SK-N-MC (cell line): Measurements from ENCODE around the gene GSKIP.
"Not testable (repeated sequence)": the region's sequence is repeated elsewhere in the genome, so short reads cannot be mapped to it uniquely, and the experiment has no call there.

ENCODE experiments used
- DNase-seq: peaks from one replicate; pipeline ENCODE4 v3.0.0-alpha.2; 2011; ENCODE audit warnings: low read depth, low spot score
- H3K27ac ChIP-seq: fragments of 200-600 bp; sonication (generic); 2 replicates; pipeline ENCODE4 v1.5.1; 2016; ENCODE audit warnings: mixed run types
- H3K36me3 ChIP-seq: fragments of 200-600 bp; sonication (generic); 2 replicates; pipeline ENCODE4 v1.6.1; 2017; ENCODE audit warnings: antibody characterized with exemption, low read length, mixed read lengths; ENCODE audit not compliant: insufficient read depth
- H3K4me3 ChIP-seq: fragments of 200-600 bp; sonication (generic); 2 replicates; pipeline ENCODE4 v1.5.1; 2016
- H3K9ac ChIP-seq: fragments of 200-600 bp; sonication (generic); 2 replicates; pipeline ENCODE4 v1.8.0; 2017; ENCODE audit warnings: mixed run types, mixed read lengths; ENCODE audit not compliant: insufficient read length
- H3K9me3 ChIP-seq: fragments of 200-600 bp; sonication (generic); 2 replicates; pipeline ENCODE4 v1.6.1; 2017; ENCODE audit warnings: low read depth, mild to moderate bottlenecking, antibody characterized with exemption, low read length, moderate library complexity, mixed read lengths
- EZH2 ChIP-seq: fragments of 200-600 bp; sonication (generic); IDR thresholded peaks from one replicate; pipeline ENCODE4 v1.6.1; 2017; ENCODE audit warnings: antibody characterized with exemption
- FOXP2 ChIP-seq: optimal IDR thresholded peaks from 2 replicates; pipeline ENCODE3; 2011; ENCODE audit warnings: mild to moderate bottlenecking, moderate library complexity; ENCODE audit not compliant: insufficient read depth; ENCODE audit errors: extremely low read length, control extremely low read depth
- POLR2AphosphoS5 ChIP-seq: IDR thresholded peaks from 2 replicates; pipeline ENCODE4 v1.6.1; 2012; ENCODE audit warnings: mild to moderate bottlenecking, low read depth, low read length, borderline replicate concordance

The GSKIP gene, protein sequence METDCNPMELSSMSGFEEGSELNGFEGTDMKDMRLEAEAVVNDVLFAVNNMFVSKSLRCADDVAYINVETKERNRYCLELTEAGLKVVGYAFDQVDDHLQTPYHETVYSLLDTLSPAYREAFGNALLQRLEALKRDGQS

DNA sequence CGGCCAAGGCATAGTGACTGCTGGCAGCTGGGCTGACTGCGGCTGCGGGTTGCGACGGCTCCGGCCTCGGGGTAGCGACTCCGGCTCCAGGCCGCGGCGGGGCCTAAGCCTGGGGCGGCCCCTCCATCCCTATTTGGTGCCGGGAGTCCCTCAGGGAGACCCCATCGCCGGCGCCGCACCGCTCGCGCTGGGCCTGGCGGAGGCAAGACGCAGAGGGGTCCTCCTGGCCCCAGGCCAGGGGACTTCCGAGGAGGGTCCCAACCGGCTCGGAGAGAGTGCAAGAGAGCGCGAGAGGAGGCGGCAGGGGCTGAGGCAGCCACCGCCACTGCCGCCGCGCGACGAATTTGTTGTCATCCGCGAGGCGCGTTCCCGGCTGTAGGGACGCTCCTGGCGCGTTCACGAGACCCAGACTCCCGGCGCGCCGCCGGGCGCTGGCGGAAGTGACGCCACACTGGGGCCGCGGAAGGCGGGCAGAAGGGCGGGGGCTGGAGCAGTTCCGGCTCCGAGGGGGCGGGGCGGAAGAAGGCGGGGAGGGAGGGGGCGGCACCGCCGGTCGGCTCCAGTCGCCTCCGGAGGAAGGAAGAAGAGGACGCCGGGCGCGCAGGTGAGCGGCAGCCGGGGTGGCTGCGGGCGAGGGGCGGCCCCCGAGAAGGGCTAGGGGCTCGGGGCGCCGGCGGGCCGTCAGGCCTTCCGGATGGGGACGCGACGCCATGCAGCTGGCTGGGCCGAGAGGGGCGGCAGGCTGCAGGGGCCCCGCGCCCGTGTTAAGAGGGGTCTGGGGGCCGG is at the start of gene GSKIP, which contains the start of gene ATG2B:
GSKIP (plus strand) TSS at position 562 of the 786 bp plus-strand sequence. CDS start 18,722 bp downstream, outside the sequence.
ATG2B (minus strand) TSS at position 377 of the 786 bp plus-strand sequence; CDS start at position 12, 365 bp downstream.
- Histone ChIP-seq H3K27ac (no peak within 1 kb of the TSS), H3K9ac (peak within 1 kb of the TSS; percentile 85), H3K36me3 (no peaks in the 10 kb centered on the region), H3K4me3 (peak within 1 kb of the TSS; percentile 82), H3K9me3 (no peaks in the 10 kb centered on the region)
- no peak for TF ChIP-seq FOXP2
- TF ChIP-seq POLR2AphosphoS5: peak; percentile 78
- DNase-seq: peak; percentile 18

DNA sequence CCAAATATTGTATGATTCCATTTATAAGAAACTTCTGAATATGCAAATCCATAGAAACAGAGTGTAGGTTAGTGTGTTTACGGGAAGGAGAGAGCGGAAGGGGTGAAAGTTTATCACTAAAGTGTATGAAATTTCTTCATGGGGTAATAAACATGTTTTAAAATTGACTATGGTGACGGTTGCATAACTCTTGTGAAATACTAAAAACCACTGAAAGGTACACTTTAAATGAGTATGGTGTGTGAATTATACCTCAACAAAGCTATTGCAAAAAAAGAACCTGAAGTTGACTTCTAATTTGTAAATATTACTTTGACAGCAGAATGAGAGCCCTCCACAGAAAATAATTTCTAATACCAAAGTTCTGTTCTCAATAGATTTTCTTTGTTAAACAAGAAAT is 47.2 kb upstream of the GSKIP start:
- Histone ChIP-seq H3K36me3 (peaks cover 41% of the 10 kb centered on the region), H3K27ac (no peak overlapping the region), H3K9ac (no peak overlapping the region), H3K4me3 (no peak overlapping the region), H3K9me3 (no peaks in the 10 kb centered on the region)
- DNase-seq: no peak
- no peak for TF ChIP-seq POLR2AphosphoS5
- no peak for TF ChIP-seq EZH2
- TF ChIP-seq FOXP2: no peak

DNA sequence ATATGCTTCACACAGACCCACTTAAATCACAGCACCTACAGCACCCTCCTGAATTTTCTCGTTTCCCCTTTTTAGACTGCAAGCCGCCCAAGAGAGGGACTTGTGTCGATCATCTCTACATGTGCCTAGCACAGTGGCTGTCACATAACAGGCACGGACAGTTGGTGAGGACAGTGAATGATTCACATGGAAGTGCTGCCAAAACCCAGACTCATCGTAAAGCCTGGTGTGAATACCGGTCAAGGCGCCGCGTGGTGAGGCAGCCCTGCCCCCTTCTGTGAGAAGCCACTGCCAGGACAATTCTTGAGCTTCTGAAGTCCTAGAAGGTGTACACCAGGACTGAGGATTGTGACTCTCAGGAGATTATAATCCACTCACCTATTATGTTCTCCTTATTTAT is 44.5 kb upstream of the GSKIP start:
- no peak overlapping the region for H3K4me3 ChIP-seq
- H3K27ac ChIP-seq: no peak overlapping the region
- DNase-seq: no peak
- H3K9me3 ChIP-seq: no peaks in the 10 kb centered on the region
- no peak overlapping the region for H3K9ac ChIP-seq
- TF ChIP-seq POLR2AphosphoS5 (no peak), FOXP2 (no peak), EZH2 (no peak)
- peaks cover 35% of the 10 kb centered on the region for H3K36me3 ChIP-seq

DNA sequence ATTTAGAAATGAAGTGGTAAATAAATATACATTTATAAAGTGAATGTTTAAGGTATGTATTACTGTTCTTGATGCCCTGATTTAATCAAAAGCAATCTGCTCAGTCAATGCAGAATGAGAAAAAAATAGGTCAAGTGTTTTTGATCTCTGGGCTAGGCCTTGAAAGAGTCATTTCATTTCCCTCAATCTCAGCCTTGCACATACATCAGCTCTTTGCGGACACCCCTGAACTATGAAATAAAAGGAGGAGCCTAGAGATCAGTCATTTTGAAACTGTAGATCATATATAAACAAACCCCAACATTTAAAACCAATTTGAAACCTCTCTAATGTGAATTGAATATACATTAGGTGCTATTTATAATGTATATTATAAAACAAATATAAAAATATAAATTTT is 42.7 kb upstream of the GSKIP start:
- peaks cover 31% of the 10 kb centered on the region for H3K36me3 ChIP-seq
- H3K9ac ChIP-seq: no peak overlapping the region
- H3K27ac ChIP-seq: no peak overlapping the region
- DNase-seq: no peak
- no peak overlapping the region for H3K4me3 ChIP-seq
- H3K9me3 ChIP-seq: no peaks in the 10 kb centered on the region
- no peak for TF ChIP-seq EZH2
- TF ChIP-seq POLR2AphosphoS5: no peak

DNA sequence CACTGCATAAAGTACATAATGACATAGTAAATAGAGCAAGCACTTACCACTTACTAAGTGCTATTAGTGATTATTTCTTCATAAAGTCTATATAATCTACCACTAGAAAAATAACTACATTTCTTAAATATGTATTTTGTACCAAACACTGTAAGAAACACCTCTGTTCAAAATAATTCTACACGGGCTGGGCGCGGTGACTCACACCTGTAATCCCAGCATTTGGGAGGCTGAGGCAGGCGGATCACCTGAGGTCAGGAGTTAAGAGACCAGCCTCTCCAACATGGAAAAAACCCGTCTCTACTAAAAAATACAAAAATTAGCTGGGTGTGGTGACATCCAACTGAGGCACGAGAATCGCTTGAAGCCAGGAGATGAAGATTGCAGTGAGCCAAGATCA is 39.1 kb upstream of the GSKIP start:
- DNase-seq: no peak
- no peak overlapping the region for H3K9ac ChIP-seq
- no peaks in the 10 kb centered on the region for H3K9me3 ChIP-seq
- H3K27ac ChIP-seq: no peak overlapping the region
- TF ChIP-seq FOXP2: no peak
- no peak for TF ChIP-seq EZH2
- no peak for TF ChIP-seq POLR2AphosphoS5
- H3K36me3 ChIP-seq: peaks cover 25% of the 10 kb centered on the region
- no peak overlapping the region for H3K4me3 ChIP-seq

DNA sequence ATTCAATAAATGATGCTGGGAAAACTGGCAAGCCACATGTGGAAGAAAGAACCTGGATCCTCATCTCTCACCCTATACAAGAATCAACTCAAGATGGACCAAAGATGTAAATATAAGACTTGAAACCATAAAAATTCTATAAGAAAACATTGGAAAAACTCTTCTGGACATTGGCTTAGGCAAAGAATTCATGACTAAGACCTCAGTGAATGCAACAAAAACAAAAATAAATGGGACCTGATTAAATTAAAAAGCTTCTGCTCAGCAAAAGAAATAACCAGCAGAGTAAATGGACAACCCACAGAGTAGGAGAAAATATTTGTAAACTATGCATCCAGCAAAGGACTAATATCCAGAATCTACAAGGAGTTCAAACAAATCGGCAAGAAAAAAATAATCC is 24.8 kb upstream of the GSKIP start:
- H3K27ac ChIP-seq: no peak overlapping the region
- no peaks in the 10 kb centered on the region for H3K9me3 ChIP-seq
- no peak overlapping the region for H3K9ac ChIP-seq
- H3K36me3 ChIP-seq: peaks cover 41% of the 10 kb centered on the region
- DNase-seq: no peak
- no peak for TF ChIP-seq POLR2AphosphoS5
- no peak for TF ChIP-seq EZH2
- TF ChIP-seq FOXP2: no peak
- no peak overlapping the region for H3K4me3 ChIP-seq

DNA sequence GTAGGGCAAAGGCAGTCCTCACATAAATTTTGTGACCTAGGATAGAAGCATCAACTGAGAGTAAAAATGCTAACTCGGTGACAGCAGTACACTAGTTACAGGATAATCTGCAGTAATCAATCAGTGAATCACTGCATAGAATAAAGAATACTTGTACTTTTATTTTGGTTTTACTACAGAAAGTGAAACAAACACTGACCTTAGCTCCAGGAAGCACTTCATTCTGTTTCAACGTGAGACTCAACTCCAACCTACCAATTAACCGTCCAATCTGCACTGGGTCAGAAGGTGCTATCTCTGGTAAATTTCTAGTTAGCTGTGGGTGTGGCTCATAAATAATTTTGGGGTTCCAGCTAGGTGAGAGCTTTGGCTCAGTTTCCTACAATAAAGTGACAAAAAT is 22.0 kb upstream of the GSKIP start:
- TF ChIP-seq FOXP2: no peak
- TF ChIP-seq EZH2: no peak
- no peak for TF ChIP-seq POLR2AphosphoS5

DNA sequence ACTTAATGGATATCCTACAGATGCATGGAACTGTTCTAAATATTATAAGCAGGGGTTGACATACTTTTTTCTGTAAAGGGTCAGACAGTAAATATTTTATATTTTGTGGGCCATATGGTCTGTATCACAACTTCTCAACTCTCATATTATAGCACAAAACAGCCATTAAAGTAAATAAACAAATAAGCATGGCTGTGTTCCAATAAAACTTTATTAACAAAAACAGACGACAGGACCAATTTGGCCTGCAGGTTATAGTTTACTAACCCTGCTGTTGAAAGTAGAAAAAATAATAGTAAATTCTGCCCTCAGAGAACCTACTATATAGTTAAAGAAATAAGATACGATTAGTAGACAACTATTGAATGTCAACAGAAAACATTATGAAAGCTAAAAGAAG is 17.7 kb upstream of the GSKIP start:
- no peak for TF ChIP-seq POLR2AphosphoS5
- TF ChIP-seq EZH2: no peak
- TF ChIP-seq FOXP2: no peak
- no peak overlapping the region for H3K27ac ChIP-seq
- no peak overlapping the region for H3K9ac ChIP-seq
- no peak overlapping the region for H3K4me3 ChIP-seq
- DNase-seq: no peak
- H3K36me3 ChIP-seq: peaks cover 4% of the 10 kb centered on the region; the same call in 1 of the 2 replicates
- no peaks in the 10 kb centered on the region for H3K9me3 ChIP-seq

More for the DNA sequence above, 22.0 kb upstream of the GSKIP start:
- Histone ChIP-seq H3K9me3 (no peaks in the 10 kb centered on the region), H3K36me3 (peaks cover 37% of the 10 kb centered on the region), H3K9ac (no peak overlapping the region), H3K4me3 (no peak overlapping the region), H3K27ac (no peak overlapping the region)
- no peak for DNase-seq

DNA sequence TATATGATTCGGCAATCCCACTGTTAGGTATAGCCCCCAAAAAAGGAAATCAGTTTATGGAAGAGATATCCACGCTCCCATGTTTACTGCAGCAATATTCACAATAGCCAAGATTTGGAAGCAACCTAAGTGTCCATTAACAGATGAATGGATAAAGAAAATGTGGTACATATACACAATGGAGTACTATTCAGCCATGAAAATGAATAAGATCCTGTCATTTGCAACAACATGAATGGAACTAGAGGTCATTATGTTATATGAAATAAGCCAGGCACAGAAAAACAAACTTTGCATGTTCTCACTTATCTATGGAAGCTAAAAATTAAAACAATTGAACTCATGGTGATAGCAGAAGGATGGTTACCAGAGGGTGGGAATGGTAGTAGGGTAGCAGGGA is 15.4 kb upstream of the GSKIP start:
- not testable (repeated sequence) for DNase-seq, H3K9ac ChIP-seq, H3K9me3 ChIP-seq, H3K36me3 ChIP-seq, H3K27ac ChIP-seq, H3K4me3 ChIP-seq
